Stimulated activated CD4-positive, alpha-beta T cell treated with anti-CD3 and anti-CD28 coated beads, Interleukin-1b, Interleukin-23, amount 100 ng/mL, for 24 hours (primary cell): ENCODE measurements around the gene SLC1A3.

Experiments
- DNase-seq, 4 experiments: peaks; one replicate each; pipeline ENCODE4 v3.0.0-alpha.2; 2020; ENCODE audit warnings: low read depth in 4 of 4, low spot score in 1 of 4

The SLC1A3 gene

DNA sequence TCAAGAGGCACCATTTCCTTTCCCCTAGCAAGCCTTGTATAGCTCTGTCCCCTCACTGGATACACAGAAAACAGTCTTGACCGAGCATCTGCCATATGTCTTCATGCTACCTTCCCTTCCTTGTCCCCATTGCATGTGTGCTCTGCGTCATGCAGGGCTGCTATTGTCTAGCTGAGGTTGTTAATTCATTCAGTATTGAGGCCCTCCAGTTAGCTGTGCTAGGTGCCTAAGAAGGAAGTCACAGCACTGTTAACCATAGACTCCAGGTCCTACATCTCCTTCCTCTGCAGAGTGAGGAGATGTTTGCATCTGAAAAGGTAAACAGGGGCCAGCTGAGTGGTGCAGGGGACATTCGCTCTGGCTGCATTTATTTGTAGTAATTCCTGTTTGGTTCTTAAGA, 48.2 kb downstream of the SLC1A3 start:
- no peak for DNase-seq

GRCh38 chr5:36655161-36655560, 48.8 kb downstream of the SLC1A3 start:
- no peak for DNase-seq

GRCh38 chr5:36656556-36656955, 50.1 kb downstream of the SLC1A3 start:
- DNase-seq, result no peak

DNA sequence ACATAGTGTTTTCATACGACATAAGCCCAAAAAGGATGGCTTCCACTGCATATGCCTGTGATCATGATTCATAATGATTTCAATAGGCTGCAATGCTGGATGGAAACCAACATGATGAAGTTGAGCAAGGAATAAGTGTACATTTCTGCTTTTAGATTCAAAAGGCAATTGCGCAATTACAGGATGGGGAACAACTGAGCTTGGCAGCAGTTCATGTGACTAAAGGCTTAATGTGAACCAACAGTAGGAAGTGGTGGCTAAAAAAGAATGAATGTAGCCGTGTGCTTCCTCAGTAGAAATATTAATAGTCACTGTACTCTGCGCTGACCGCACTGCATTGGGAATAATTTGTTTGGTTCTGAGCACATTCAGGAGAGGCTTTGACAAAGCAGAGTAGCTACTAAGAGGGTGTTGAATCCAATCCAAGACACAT, 51.2 kb downstream of the SLC1A3 start:
- no peak for DNase-seq

DNA sequence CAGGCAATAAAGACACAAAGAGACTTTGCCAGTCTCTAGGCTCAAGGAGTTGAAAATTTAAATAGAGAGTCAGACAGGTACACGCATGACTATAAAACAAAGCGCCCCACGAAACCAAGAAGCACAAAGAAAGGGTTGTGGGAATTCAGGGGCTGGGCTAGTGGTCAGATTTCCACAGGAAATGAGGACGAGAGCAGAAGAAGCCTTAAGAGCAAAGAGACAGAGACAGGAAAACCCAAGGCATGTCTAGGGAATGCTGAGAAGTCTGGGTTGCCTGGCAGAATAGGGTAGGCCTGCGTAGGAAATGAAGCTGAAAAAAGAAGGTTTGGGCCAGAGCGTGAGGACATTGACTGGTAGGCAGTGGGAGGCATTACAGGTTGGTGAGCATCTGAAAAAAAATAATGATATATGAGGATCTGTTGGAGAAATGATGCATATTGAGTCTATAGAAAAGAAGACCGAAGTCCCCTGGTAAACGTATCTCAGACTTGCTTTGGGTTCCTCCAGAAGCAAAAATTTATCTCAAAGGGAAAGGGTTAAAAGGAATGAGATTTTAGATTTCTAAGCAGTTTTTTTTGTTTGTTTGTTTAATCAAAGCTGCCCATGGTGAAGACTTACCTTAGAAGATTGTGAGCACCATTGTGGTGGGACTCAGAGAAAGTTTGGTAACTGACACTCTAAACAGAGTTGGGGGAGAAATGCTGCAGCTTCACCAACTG, 51.8 kb downstream of the SLC1A3 start:
- no peak for DNase-seq

- no peak for DNase-seq
These were observed 53.0 kb downstream of the SLC1A3 start for GRCh38 chr5:36659411-36659810.

DNA sequence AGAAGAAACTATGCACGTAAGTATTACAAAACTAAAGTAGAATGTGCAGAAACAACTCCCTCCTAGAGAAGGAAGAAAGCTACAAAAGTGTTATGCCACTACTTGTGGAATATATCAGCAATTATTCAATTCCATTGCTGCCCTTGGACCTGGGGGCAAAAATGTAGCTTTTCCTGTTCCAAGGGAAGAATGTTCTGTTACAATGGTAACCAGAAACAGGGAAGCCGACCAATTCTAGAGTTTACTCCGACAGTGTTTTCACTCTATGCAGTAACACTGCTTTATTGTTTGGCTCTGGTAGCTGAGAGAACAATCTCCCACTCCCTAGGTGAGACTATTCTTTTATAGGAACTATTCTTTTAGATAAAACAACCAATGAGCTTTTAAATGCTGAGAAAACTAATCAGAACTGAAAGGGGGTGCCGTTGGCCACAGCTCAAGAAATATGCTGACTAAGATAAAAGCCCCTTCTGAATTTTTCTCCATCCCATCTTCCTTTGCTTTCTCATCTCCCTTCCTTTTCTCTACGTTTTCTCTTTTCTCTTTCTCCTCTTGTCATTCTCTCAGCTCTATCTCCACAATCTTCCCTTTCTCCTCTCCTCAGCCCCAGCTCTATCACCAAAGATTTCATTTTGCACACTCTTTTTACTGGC, 54.1 kb downstream of the SLC1A3 start:
- no peak for DNase-seq

- no peak for DNase-seq
These were observed 55.2 kb downstream of the SLC1A3 start for GRCh38 chr5:36661456-36662220.

DNA sequence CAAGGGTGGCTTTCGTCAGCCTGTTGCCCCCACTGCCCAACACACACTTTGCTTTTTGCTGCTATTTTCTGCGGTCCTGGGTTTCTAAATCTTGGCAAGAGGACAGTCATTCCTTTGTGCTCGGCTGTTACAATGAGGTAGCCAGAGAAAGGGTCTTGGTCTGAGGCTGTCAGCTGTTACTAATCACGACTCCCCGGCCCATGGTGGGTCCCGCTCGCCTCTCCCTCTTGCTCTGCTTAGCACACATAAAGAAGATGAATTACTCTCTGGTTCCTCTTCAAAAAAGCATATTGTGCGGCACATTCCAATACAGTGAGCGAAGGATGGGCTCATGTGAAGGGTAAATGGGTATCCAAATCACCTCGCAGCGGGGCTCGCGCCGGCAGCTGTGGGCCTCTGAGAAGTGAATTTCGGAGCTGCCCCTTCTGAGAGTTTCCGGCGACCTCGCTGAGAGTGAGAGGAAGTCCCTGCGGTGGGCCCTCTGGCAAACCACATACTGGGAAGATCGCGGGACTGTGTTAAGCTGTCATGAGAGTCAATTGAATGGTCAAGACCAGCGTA, 56.0 kb downstream of the SLC1A3 start:
- DNase-seq, result no peak

- no peak for DNase-seq
These were observed 58.4 kb downstream of the SLC1A3 start for GRCh38 chr5:36664766-36665165.

DNA sequence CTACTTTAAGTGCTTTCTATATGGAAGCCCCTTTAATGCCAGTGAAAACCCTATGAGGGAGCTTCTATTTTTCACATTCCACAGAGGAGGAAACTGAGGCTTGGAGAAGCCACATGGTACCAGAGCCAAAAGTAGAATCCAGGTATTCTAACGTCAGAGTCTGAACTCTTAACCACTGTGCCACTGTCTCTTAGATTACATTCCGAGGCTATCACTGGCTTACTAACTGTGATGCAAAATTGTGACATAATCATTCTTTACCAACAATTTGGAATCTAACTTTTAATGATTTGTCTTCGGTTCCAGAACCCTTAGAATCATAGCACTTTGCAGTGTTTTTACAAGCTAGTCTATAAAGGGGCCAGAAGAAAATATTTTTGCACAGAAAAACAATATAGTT, 59.2 kb downstream of the SLC1A3 start:
- no peak for DNase-seq

DNA sequence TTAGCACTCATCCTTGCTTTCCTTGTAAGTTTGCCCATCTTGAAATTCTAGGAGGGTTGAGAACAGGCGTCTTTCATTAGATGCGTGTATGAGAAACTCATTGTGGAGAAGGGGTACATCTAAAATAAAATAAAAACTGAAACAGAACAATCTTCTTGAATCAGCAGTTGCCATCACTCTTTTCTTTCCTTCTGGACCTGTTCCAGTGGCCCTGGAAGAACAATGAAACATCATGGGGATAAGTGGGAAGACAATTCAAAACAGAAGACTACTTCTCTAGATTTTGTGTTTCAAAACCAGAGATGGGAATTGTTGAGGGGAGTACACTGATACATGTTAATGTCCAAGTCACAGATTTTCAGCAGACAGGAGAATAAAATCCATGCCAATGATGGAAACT, 59.9 kb downstream of the SLC1A3 start:
- DNase-seq, result no peak

- DNase-seq, result no peak
These were observed 60.6 kb downstream of the SLC1A3 start for GRCh38 chr5:36666986-36667385.

GRCh38 chr5:36667824-36668223, 61.4 kb downstream of the SLC1A3 start:
- no peak for DNase-seq

DNA sequence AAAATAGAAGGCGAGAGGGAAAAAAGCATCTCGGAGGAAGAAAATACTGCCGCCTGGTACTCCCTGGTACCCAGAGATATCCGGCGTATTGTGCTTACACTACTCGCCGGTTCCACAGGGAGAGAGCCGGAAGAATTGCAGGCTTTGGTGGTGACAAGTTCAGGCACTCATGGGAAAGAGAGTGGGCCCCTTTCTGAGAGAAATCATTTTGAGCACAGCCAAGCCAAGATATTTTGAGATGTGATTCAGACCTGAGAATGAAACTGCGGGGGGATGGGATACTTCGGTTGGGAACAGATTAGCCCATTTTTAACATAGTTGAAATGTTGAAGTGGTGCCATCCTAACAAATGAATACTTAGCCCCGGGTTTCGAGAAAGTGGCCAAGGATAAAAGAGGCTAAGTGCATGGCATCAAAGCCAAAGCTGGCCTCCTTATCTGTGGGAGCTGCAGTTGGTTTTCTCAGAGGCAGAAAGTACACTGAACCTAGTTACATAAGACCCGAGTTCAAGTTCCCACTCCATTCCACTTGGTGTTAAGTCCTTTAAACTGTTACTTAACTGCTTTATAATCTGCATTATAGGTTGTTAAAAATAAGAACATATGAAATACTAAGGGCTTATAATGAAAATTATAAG, 62.7 kb downstream of the SLC1A3 start:
- no peak for DNase-seq

DNA sequence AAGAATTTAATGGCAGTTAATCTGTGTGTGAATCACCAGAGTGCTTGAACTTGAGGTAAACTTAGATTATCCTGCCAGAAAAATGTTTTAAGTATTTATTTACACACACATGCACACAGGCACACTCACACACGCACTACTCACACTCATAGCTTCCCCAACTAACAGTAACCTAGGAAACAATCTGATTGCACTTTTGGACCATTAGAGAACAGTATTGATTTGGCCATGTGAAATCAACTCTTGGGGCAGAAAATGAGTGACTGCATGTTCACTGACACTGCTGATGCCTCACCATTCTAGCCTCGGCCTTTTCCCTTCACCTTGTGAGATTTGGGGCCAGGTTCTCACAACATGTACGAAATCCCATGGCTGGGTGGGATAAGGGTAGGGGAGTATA, 64.1 kb downstream of the SLC1A3 start:
- DNase-seq, result no peak

DNA sequence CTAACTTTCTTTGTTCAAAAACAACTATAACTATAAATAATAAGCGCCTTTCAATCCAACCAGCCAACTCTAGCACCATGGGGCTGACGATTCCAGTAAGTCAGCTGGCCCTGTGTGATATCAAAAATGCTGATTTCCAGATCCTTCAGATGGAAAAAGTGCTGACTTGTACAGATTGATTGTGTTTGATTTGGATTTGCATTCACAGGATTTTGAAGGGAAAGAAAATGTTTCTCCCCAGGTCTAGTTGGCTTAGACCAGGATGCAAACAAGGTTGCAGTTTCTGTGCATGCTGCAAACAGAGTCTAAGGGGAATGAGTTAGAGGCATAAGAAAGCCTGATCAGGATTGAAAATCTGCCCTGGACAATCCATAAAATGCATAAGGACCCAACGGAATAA, 68.9 kb downstream of the SLC1A3 start:
- no peak for DNase-seq

GRCh38 chr5:36679221-36679989, 73.0 kb downstream of the SLC1A3 start:
- no peak for DNase-seq

- no peak for DNase-seq
These were observed 73.7 kb downstream of the SLC1A3 start for GRCh38 chr5:36680066-36680465.

- DNase-seq, result no peak
These were observed 75.3 kb downstream of the SLC1A3 start for GRCh38 chr5:36681711-36682110.

DNA sequence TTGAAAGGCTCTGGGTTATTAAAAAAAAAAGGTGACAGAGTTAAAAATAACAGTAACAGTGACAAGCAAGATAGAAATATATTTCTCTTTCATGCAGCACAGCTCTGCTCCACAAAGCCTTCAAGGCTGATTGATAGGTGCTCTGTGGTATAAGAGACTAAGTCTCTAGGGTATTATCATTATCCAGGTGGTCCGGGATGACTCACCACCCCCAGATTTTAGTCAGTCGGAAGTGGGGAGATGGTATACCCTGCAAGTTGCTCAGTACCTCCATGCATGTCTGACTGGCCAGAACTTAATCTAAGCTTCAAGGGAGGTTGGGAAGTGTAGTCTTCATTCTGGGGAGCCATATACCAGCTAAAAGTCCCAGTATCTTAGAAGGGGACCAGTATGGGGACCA, 76.1 kb downstream of the SLC1A3 start:
- no peak for DNase-seq
